ENCODE data around the gene AKAP12.

AKAP12 gene

GRCh38 chr6:151230277-151230577, 9.5 kb upstream of the AKAP12 start:
- Histone ChIP-seq H3K9me3 (no peaks in the 10 kb centered on the region), H3K36me3 (no peaks in the 10 kb centered on the region), H3K27me3 (no peaks in the 10 kb centered on the region), H3K4me3 (ENCODE audit: low read depth, low read length) (no peak overlapping the region), H3K4me1 (no peaks in the 10 kb centered on the region)
- no peak for TF ChIP-seq CTCF (IDR thresholded peaks at IDR 0.05; ENCODE audit: low read depth, low read length)
- DNase-seq, result no peak

DNA sequence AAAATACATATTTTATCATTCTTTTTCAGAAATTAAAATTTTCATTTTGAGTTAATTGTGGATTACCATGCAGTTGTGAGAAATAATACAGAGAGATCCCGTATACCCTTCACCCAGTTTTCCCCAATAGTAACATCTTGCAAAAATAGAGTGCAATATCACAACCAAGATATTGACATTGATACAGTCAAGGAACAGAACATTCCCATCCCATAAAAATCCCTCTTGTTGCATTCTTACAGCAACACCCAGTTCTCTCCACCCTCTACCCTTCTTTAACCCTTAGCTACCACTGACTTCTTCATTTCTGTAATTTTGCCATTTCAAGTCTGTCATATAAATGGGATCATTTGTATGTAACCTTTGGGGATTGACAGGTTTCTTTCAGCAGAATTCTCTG, 6.9 kb upstream of the AKAP12 start:
- no peak for TF ChIP-seq CTCF (IDR thresholded peaks at IDR 0.05; ENCODE audit: low read depth, low read length)
- Histone ChIP-seq H3K9me3 (no peaks in the 10 kb centered on the region), H3K36me3 (no peaks in the 10 kb centered on the region), H3K4me3 (ENCODE audit: low read depth, low read length) (no peak overlapping the region), H3K27me3 (no peaks in the 10 kb centered on the region), H3K4me1 (no peaks in the 10 kb centered on the region)
- DNase-seq, result no peak

DNA sequence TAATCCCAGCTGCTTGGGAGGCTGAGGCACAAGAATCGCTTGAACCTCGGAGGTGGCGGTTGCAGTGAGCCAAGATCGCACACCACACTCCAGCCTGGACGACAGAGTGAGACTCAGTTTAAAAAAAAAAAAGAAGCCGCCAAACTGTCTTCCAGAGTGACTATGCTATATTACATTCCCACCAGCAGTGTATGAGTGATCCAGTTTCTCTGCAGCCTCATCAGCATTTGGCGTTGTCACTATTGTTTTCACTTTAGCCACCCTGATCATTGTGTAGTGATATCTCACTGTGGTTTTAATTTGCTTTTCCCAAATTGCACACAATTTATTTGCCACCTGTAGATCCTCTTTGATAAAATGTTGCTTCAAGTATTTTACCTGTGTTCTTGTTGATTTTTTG, 6.0 kb upstream of the AKAP12 start:
- H3K4me3 ChIP-seq (ENCODE audit: low read depth, low read length), result no peak overlapping the region
- H3K9me3 ChIP-seq, result no peaks in the 10 kb centered on the region
- no peaks in the 10 kb centered on the region for H3K36me3 ChIP-seq
- H3K27me3 ChIP-seq, result no peaks in the 10 kb centered on the region
- DNase-seq, result no peak
- TF ChIP-seq CTCF (IDR thresholded peaks at IDR 0.05; ENCODE audit: low read depth, low read length), result no peak
- H3K4me1 ChIP-seq, result no peaks in the 10 kb centered on the region

GRCh38 chr6:151236668-151237401, 2.9 kb upstream of the AKAP12 start:
- no peak overlapping the region for H3K4me3 ChIP-seq (ENCODE audit: low read depth, low read length)

GRCh38 chr6:151240036-151240685, 394 bp downstream of the AKAP12 start:
- Histone ChIP-seq H3K4me1 (peaks cover 19% of the 10 kb centered on the region), H3K27me3 (no peaks in the 10 kb centered on the region), H3K4me3 (ENCODE audit: low read depth, low read length) (peak overlapping the region; percentile 80), H3K36me3 (no peaks in the 10 kb centered on the region), H3K9me3 (no peaks in the 10 kb centered on the region; the same call in 1 of the 2 replicates)
- no peak for TF ChIP-seq CTCF (IDR thresholded peaks at IDR 0.05; ENCODE audit: low read depth, low read length)
- peak; percentile 89 for DNase-seq

More at GRCh38 chr6:151236668-151237401, 2.9 kb upstream of the AKAP12 start:
- Histone ChIP-seq H3K27me3 (no peaks in the 10 kb centered on the region), H3K9me3 (no peaks in the 10 kb centered on the region), H3K4me1 (no peaks in the 10 kb centered on the region), H3K36me3 (no peaks in the 10 kb centered on the region)
- TF ChIP-seq CTCF (IDR thresholded peaks at IDR 0.05; ENCODE audit: low read depth, low read length), result no peak
- no peak for DNase-seq

Data from BE2C (cell line).